Activated naive CD8-positive, alpha-beta T cell treated with anti-CD3 and anti-CD28 coated beads for 36 hours (primary cell): ENCODE data around the gene ENDOV. TPM values are rescaled to one million over a fixed set of nuclear protein-coding genes. Genes with fewer than 3 reads are reported as not detected.

ENCODE experiments used
- DNase-seq: peaks from one replicate; pipeline ENCODE4 v3.0.0; 2021
- H3K27ac Mint-ChIP-seq: one replicate; pipeline ENCODE4 v1.8.0; 2022; ENCODE audit warnings: mild to moderate bottlenecking, moderate library complexity, mixed read lengths
- H3K27me3 Mint-ChIP-seq: one replicate; pipeline ENCODE4 v1.8.0; 2022; ENCODE audit warnings: mild to moderate bottlenecking, mixed read lengths
- H3K36me3 Mint-ChIP-seq: one replicate; pipeline ENCODE4 v1.8.0; 2021; ENCODE audit warnings: mild to moderate bottlenecking, mixed read lengths
- H3K4me1 Mint-ChIP-seq: one replicate; pipeline ENCODE4 v1.8.0; 2021; ENCODE audit warnings: mixed read lengths
- H3K4me3 Mint-ChIP-seq: one replicate; pipeline ENCODE4 v1.8.0; 2022; ENCODE audit warnings: mild to moderate bottlenecking, moderate library complexity, mixed read lengths
- H3K9me3 Mint-ChIP-seq: one replicate; pipeline ENCODE4 v1.8.0; 2022; ENCODE audit warnings: mixed read lengths
- total RNA-seq, 2 experiments: library from RNA; stranded (reverse); gene quantifications; one replicate each; pipeline ENCODE4 v1.2.3, GENCODE V29; 2021

ENDOV gene
- total RNA-seq, 2 experiments from 2014 or later = 11.7 to 13.8 TPM

GRCh38 chr17:80479246-80479566 is 64.2 kb downstream of the ENDOV start:
- DNase-seq = no peak
- Mint-ChIP-seq H3K4me1 (peaks cover 17% of the 10 kb centered on the region), H3K4me3 (no peak overlapping the region), H3K9me3 (no peaks in the 10 kb centered on the region), H3K27me3 (peaks cover 67% of the 10 kb centered on the region), H3K36me3 (no peaks in the 10 kb centered on the region), H3K27ac (peak overlapping the region; percentile 3)

DNA sequence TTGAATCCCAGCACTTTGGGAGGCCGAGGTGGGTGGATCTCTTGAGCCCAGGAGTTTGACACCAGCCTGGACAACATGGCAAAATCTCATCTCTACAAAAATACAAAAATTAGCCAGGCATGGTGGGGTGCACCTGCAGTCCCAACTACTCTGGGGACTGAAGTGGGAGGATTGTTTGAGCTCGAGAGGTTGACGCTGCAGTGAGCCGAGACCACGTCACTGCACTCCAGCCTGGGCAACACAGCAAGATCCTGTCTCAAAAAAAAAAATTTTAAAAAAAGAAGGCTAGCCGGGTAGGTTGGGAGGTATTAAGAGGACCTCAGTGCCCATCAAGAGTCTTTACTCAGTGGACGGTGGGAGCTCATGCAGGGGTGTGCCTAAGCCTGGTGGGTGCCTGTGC is 65.3 kb downstream of the ENDOV start:
- H3K36me3 Mint-ChIP-seq = no peaks in the 10 kb centered on the region

GRCh38 chr17:80481284-80482057 is 66.5 kb downstream of the ENDOV start:
- H3K9me3 Mint-ChIP-seq = no peaks in the 10 kb centered on the region
- H3K27me3 Mint-ChIP-seq = peaks cover 63% of the 10 kb centered on the region

More for the DNA sequence above, 65.3 kb downstream of the ENDOV start:
- peaks cover 58% of the 10 kb centered on the region for H3K27me3 Mint-ChIP-seq
- H3K4me3 Mint-ChIP-seq = no peak overlapping the region
- peaks cover 10% of the 10 kb centered on the region for H3K4me1 Mint-ChIP-seq
- no peak overlapping the region for H3K27ac Mint-ChIP-seq
- H3K9me3 Mint-ChIP-seq = no peaks in the 10 kb centered on the region
- no peak for DNase-seq

DNA sequence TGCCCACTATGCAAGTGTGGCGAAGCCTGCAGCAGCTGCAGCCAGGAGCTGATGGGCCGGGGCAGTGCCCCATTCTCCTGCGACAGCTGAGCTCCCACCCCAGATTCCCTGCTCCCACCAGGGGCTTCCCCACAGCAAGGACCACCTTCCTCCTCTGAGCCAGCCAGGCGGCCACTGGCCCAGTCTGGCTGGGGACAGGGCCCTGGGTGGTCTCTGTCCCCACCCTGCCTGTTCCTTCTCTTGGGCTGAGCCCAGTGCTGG is 67.0 kb downstream of the ENDOV start:
- no peak for DNase-seq
- peaks cover 7% of the 10 kb centered on the region for H3K4me1 Mint-ChIP-seq
- no peaks in the 10 kb centered on the region for H3K9me3 Mint-ChIP-seq
- H3K27ac Mint-ChIP-seq = no peak overlapping the region
- no peak overlapping the region for H3K4me3 Mint-ChIP-seq
- no peaks in the 10 kb centered on the region for H3K36me3 Mint-ChIP-seq
- peaks cover 66% of the 10 kb centered on the region for H3K27me3 Mint-ChIP-seq

More at GRCh38 chr17:80481284-80482057, 66.5 kb downstream of the ENDOV start:
- DNase-seq = no peak
- peaks cover 7% of the 10 kb centered on the region for H3K4me1 Mint-ChIP-seq
- no peak overlapping the region for H3K27ac Mint-ChIP-seq
- H3K36me3 Mint-ChIP-seq = no peaks in the 10 kb centered on the region
- no peak overlapping the region for H3K4me3 Mint-ChIP-seq

GRCh38 chr17:80482555-80483308 is 67.8 kb downstream of the ENDOV start:
- Mint-ChIP-seq H3K36me3 (no peaks in the 10 kb centered on the region), H3K27ac (no peak overlapping the region), H3K27me3 (peaks cover 74% of the 10 kb centered on the region), H3K4me3 (no peak overlapping the region), H3K9me3 (no peaks in the 10 kb centered on the region), H3K4me1 (peaks cover 7% of the 10 kb centered on the region)
- no peak for DNase-seq

GRCh38 chr17:80485846-80486245 is 70.9 kb downstream of the ENDOV start:
- H3K4me1 Mint-ChIP-seq = no peaks in the 10 kb centered on the region
- no peaks in the 10 kb centered on the region for H3K36me3 Mint-ChIP-seq
- H3K9me3 Mint-ChIP-seq = no peaks in the 10 kb centered on the region
- peaks cover 53% of the 10 kb centered on the region for H3K27me3 Mint-ChIP-seq
- H3K4me3 Mint-ChIP-seq = no peak overlapping the region
- H3K27ac Mint-ChIP-seq = no peak overlapping the region
- DNase-seq = no peak

- H3K9me3 Mint-ChIP-seq = no peaks in the 10 kb centered on the region
- peaks cover 44% of the 10 kb centered on the region for H3K27me3 Mint-ChIP-seq
- no peak overlapping the region for H3K4me3 Mint-ChIP-seq
- H3K4me1 Mint-ChIP-seq = no peaks in the 10 kb centered on the region
- H3K27ac Mint-ChIP-seq = no peak overlapping the region
- H3K36me3 Mint-ChIP-seq = no peaks in the 10 kb centered on the region
- DNase-seq = no peak
Observed at GRCh38 chr17:80486692-80487091, 71.7 kb downstream of the ENDOV start.

GRCh38 chr17:80487511-80487910 is 72.5 kb downstream of the ENDOV start:
- Mint-ChIP-seq H3K4me1 (no peaks in the 10 kb centered on the region), H3K27me3 (peaks cover 36% of the 10 kb centered on the region), H3K9me3 (no peaks in the 10 kb centered on the region), H3K4me3 (no peak overlapping the region), H3K36me3 (no peaks in the 10 kb centered on the region), H3K27ac (no peak overlapping the region)
- DNase-seq = no peak

Other genes with a start within 250 kb of the ENDOV start
- not detected for gene CARD14, start 245.1 kb upstream of the ENDOV start, total RNA-seq
- gene SGSH, start 194.8 kb upstream of the ENDOV start, total RNA-seq = 1 to 10 TPM; 7.0 to 8.2 TPM
- gene SLC26A11, start 194.7 kb upstream of the ENDOV start, total RNA-seq = 1 to 10 TPM; 1.7 to 2.3 TPM
- 100 to 1,000 TPM; 109 TPM for gene RNF213, start 154.3 kb upstream of the ENDOV start, total RNA-seq
- gene NPTX1, start 61.4 kb downstream of the ENDOV start, total RNA-seq = 1 to 10 TPM; 5.3 to 6.2 TPM
- 10 to 100 TPM; 43.6 to 47.2 TPM for gene RPTOR, start 129.7 kb downstream of the ENDOV start, total RNA-seq